HepG2 (cell line): ENCODE data around the gene HOXA4. TPM values are rescaled to one million over a fixed set of nuclear protein-coding genes. Genes with fewer than 3 reads are reported as not detected.

Experiments used
- ATAC-seq: fragments of 200-7000 bp; cut with Tn5 transposase; 3 replicates; pipeline ENCODE4 v1.9.1; 2020; ENCODE audit warnings: mild to moderate bottlenecking, moderate library complexity
- BruUV-seq: library from RNA; stranded (reverse); fragments of 400-500 nt; replicated peaks from 2 replicates; lab custom pipeline; 2021; lab: Mats Ljungman, UMichigan
- CTCF ChIA-PET: fragments of 300-600 bp; formaldehyde crosslinking; extraction: SDS; loops from one replicate; lab custom pipeline; 2021; ENCODE audit warnings: low total read pairs, inconsistent platforms, low intra/inter-chr PET ratio; lab: Yijun Ruan, JAX
- POLR2A ChIA-PET: fragments of 350-600 bp; sonication (Branson Sonifier 250); formaldehyde crosslinking; loops from one replicate; lab custom pipeline; 2020; ENCODE audit warnings: antibody characterized with exemption, inconsistent platforms; lab: Yijun Ruan, JAX
- DNase-seq: peaks from one replicate; pipeline ENCODE4 v3.0.0-alpha.2; 2015; ENCODE audit warnings: low spot score
- FAIRE-seq: peaks from 3 replicates; lab custom pipeline; 2011; peaks lifted over from hg19 to GRCh38; lab: Jason Lieb, UNC
- H2AFZ ChIP-seq: one replicate; pipeline ENCODE4 v1.6.1; 2011; ENCODE audit warnings: low read length, inconsistent platforms
- H3K27ac ChIP-seq: fragments of 300-600 bp; 3 replicates; pipeline ENCODE4 v1.8.0; 2011; ENCODE audit warnings: mixed run types, mild to moderate bottlenecking, mixed read lengths, low read length, inconsistent platforms; ENCODE audit not compliant: insufficient read depth; ENCODE audit errors: extremely low read length
- H3K27me3 ChIP-seq, 2 experiments: fragments of 200-600 bp in 1 of 2; 2 replicates in 1 of 2; 3 replicates in 1 of 2; pipeline versions ENCODE4 v1.6.0 to v1.8.0; 2011; ENCODE audit warnings: low read length in 2 of 2, mild to moderate bottlenecking in 2 of 2, moderate library complexity in 2 of 2, inconsistent platforms in 1 of 2; ENCODE audit not compliant: insufficient read depth in 2 of 2, control insufficient read depth in 1 of 2
- H3K36me3 ChIP-seq, 2 experiments: fragments of 200-600 bp in 1 of 2; replicated peaks in 1 of 2; 2 replicates in 1 of 2; 3 replicates in 1 of 2; pipeline versions ENCODE4 v1.5.1 to v1.8.0; 2011; ENCODE audit warnings: low read length in 2 of 2, inconsistent platforms in 1 of 2; ENCODE audit not compliant: insufficient read depth in 2 of 2, control insufficient read depth in 1 of 2
- H3K4me1 ChIP-seq: 2 replicates; pipeline ENCODE4 v1.5.1; 2012; ENCODE audit warnings: low read length, inconsistent platforms; ENCODE audit not compliant: insufficient read depth
- H3K4me2 ChIP-seq: 2 replicates; pipeline ENCODE4 v1.6.0; 2011; ENCODE audit warnings: low read depth, low read length, inconsistent platforms
- H3K4me3 ChIP-seq, 3 experiments: fragments of 200-600 bp in 1 of 3; sonication (generic), shearing (Covaris generic) in 1 of 3; replicated peaks in 1 of 3; 2 replicates each; pipeline ENCODE4 v1.5.1; 2011 to 2016; ENCODE audit warnings: low read length in 3 of 3, inconsistent platforms in 2 of 3, low read depth in 2 of 3, mild to moderate bottlenecking in 2 of 3, control low read depth in 1 of 3, mixed read lengths in 1 of 3; ENCODE audit not compliant: insufficient read depth in 1 of 3
- H3K79me2 ChIP-seq: one replicate; pipeline ENCODE4 v1.6.1; 2011; ENCODE audit warnings: low read length, inconsistent platforms; ENCODE audit not compliant: insufficient read depth
- H3K9ac ChIP-seq: 2 replicates; pipeline ENCODE4 v1.6.0; 2011; ENCODE audit warnings: mild to moderate bottlenecking, low read depth, low read length, inconsistent platforms; ENCODE audit not compliant: insufficient read depth
- H3K9me3 ChIP-seq: 2 replicates; pipeline ENCODE4 v1.5.1; 2012; ENCODE audit warnings: mild to moderate bottlenecking, low read length
- H4K20me1 ChIP-seq: 2 replicates; pipeline ENCODE4 v1.6.0; 2011; ENCODE audit warnings: inconsistent platforms, mild to moderate bottlenecking, low read length, moderate library complexity; ENCODE audit not compliant: insufficient read depth
- CHCHD3 ChIP-seq: sonication (generic); formaldehyde crosslinking; IDR thresholded peaks from 2 replicates; pipeline ENCODE4 v1.8.0; 2022; ENCODE audit warnings: mild to moderate bottlenecking, missing genetic modification reagents, moderate library complexity
- EP300 ChIP-seq, 3 experiments: sonication (generic) in 1 of 3; formaldehyde crosslinking in 1 of 3; IDR thresholded peaks; 2 replicates each; pipeline versions ENCODE4 v1.5.1 to v1.6.1; 2011 to 2020; ENCODE audit warnings: low read depth in 2 of 3, low read length in 2 of 3, borderline replicate concordance in 1 of 3, improper control_type of control experiment in 1 of 3, mild to moderate bottlenecking in 1 of 3, missing genetic modification reagents in 1 of 3, moderate library complexity in 1 of 3
- GMEB2 ChIP-seq: IDR thresholded peaks from 2 replicates; pipeline ENCODE4 v1.6.1; 2016; ENCODE audit warnings: missing biosample characterization, missing genetic modification reagents, low read depth
- KDM4B ChIP-seq: sonication (generic); formaldehyde crosslinking; IDR thresholded peaks from 2 replicates; pipeline ENCODE4 v1.4.0; 2020; ENCODE audit warnings: missing genetic modification reagents
- KLF11 ChIP-seq: IDR thresholded peaks from 2 replicates; pipeline ENCODE4 v1.6.1; 2016; ENCODE audit warnings: missing compliant biosample characterization
- LCORL ChIP-seq, 2 experiments: fragments of 450-650 bp in 1 of 2; sonication (generic) in 1 of 2; formaldehyde crosslinking in 1 of 2; IDR thresholded peaks; 2 replicates each; pipeline versions ENCODE4 v1.5.0 to v1.6.1; 2017 to 2020; ENCODE audit warnings: antibody characterized with exemption in 1 of 2, missing genetic modification reagents in 1 of 2
- PRMT3 ChIP-seq: sonication (generic); formaldehyde crosslinking; IDR thresholded peaks from 2 replicates; pipeline ENCODE4 v1.8.1; 2022; ENCODE audit warnings: low read depth, mild to moderate bottlenecking, moderate library complexity, missing genetic modification reagents, borderline replicate concordance
- RAD51 ChIP-seq: fragments of 450-650 bp; IDR thresholded peaks from 2 replicates; pipeline ENCODE4 v1.6.1; 2016; ENCODE audit warnings: borderline replicate concordance
- SUZ12 ChIP-seq: fragments of 150-350 bp; IDR thresholded peaks from 2 replicates; pipeline ENCODE4 v1.6.1; 2014; ENCODE audit warnings: low read depth, low read length
- ZBTB38 ChIP-seq: sonication (generic); formaldehyde crosslinking; IDR thresholded peaks from 2 replicates; pipeline ENCODE4 v1.5.1; 2020; ENCODE audit warnings: mild to moderate bottlenecking, missing genetic modification reagents
- ZKSCAN8 ChIP-seq: IDR thresholded peaks from 2 replicates; pipeline ENCODE4 v1.6.1; 2016; ENCODE audit warnings: borderline replicate concordance, missing genetic modification reagents, missing compliant biosample characterization
- ZNF839 ChIP-seq: sonication (generic); formaldehyde crosslinking; IDR thresholded peaks from 2 replicates; pipeline ENCODE4 v1.4.0; 2020; ENCODE audit warnings: missing genetic modification reagents, mild to moderate bottlenecking, borderline replicate concordance
- WGBS: methylation state at CpG from one replicate; pipeline ENCODE4 v1.1.6; 2017; ENCODE audit warnings: low lambda C conversion rate; 5-methylcytosine and 5-hydroxymethylcytosine counted together
- in situ Hi-C: cut with HindIII; loops from 2 replicates; pipeline ENCODE4 v1.10.0; 2017; ENCODE audit warnings: low pct_unique_long_range_greater_than_20kb; ENCODE audit not compliant: extremely low pct_ligation_motif_present
- intact Hi-C: fragments of 100-400 bp; cut with micrococcal nuclease; formaldehyde crosslinking; loops from one replicate; pipeline ENCODE4 v1.10.0; 2022; ENCODE audit not compliant: unreplicated experiment
- polyA plus RNA-seq, 8 experiments: library from polyadenylated mRNA; depleted of rRNA in 3 of 8; stranded (reverse) in 7 of 8; unstranded in 1 of 8; fragments of >200 nt; fragmentation: Illumina TruSeq in 4 of 8; extraction: Trizol in 4 of 8; gene quantifications; 2 replicates each; pipeline versions ENCODE4 v1.2.1 to v1.2.3, GENCODE V29; 2011 to 2016; ENCODE audit warnings: low read depth in 4 of 8, missing spikeins in 1 of 8, mixed read lengths in 1 of 8; ENCODE audit not compliant: insufficient read depth in 1 of 8
- total RNA-seq, 5 experiments: library from RNA; depleted of rRNA; stranded (reverse); fragments of >200 nt; fragmentation: Illumina TruSeq; extraction: Trizol; gene quantifications; 2 replicates each; pipeline ENCODE4 v1.2.3, GENCODE V29; 2016; ENCODE audit warnings: low read depth in 1 of 5
- TF ChIP-seq, protein P1 (sequence below): sonication (generic); formaldehyde crosslinking; IDR thresholded peaks from 2 replicates; pipeline ENCODE4 v1.4.0; 2020; ENCODE audit warnings: missing genetic modification reagents
- TF ChIP-seq, protein P2 (sequence below): sonication (generic); formaldehyde crosslinking; conservative IDR thresholded peaks from 2 replicates; pipeline ENCODE4 v1.4.0; 2020; ENCODE audit warnings: missing genetic modification reagents
- TF ChIP-seq, protein P3 (sequence below): sonication (generic); formaldehyde crosslinking; IDR thresholded peaks from 2 replicates; pipeline ENCODE4 v1.4.0; 2020; ENCODE audit warnings: missing genetic modification reagents

Gene HOXA4
- total and polyA plus RNA-seq, 2 of the 13 experiments (the other 11 are each of a cell fraction or from before 2014, with no cell fraction given), result 2.4 to 5.4 TPM

- CTCF ChIA-PET, result no interaction called here
- 90% methylated on average over 2 of the region's 2 CpGs for WGBS
- no peaks in the 10 kb centered on the region for H3K27me3 ChIP-seq
- TF ChIP-seq KDM4B, result no peak
- TF ChIP-seq SUZ12, result no peak
- TF ChIP-seq, protein P1, sequence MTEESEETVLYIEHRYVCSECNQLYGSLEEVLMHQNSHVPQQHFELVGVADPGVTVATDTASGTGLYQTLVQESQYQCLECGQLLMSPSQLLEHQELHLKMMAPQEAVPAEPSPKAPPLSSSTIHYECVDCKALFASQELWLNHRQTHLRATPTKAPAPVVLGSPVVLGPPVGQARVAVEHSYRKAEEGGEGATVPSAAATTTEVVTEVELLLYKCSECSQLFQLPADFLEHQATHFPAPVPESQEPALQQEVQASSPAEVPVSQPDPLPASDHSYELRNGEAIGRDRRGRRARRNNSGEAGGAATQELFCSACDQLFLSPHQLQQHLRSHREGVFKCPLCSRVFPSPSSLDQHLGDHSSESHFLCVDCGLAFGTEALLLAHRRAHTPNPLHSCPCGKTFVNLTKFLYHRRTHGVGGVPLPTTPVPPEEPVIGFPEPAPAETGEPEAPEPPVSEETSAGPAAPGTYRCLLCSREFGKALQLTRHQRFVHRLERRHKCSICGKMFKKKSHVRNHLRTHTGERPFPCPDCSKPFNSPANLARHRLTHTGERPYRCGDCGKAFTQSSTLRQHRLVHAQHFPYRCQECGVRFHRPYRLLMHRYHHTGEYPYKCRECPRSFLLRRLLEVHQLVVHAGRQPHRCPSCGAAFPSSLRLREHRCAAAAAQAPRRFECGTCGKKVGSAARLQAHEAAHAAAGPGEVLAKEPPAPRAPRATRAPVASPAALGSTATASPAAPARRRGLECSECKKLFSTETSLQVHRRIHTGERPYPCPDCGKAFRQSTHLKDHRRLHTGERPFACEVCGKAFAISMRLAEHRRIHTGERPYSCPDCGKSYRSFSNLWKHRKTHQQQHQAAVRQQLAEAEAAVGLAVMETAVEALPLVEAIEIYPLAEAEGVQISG (CRISPR knock-in tag), result no peak
- TF ChIP-seq, protein P2, sequence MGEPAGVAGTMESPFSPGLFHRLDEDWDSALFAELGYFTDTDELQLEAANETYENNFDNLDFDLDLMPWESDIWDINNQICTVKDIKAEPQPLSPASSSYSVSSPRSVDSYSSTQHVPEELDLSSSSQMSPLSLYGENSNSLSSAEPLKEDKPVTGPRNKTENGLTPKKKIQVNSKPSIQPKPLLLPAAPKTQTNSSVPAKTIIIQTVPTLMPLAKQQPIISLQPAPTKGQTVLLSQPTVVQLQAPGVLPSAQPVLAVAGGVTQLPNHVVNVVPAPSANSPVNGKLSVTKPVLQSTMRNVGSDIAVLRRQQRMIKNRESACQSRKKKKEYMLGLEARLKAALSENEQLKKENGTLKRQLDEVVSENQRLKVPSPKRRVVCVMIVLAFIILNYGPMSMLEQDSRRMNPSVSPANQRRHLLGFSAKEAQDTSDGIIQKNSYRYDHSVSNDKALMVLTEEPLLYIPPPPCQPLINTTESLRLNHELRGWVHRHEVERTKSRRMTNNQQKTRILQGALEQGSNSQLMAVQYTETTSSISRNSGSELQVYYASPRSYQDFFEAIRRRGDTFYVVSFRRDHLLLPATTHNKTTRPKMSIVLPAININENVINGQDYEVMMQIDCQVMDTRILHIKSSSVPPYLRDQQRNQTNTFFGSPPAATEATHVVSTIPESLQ (CRISPR knock-in tag), result no peak
- TF ChIP-seq LCORL (IDR thresholded peaks at IDR 0.05), result no peak
- TF ChIP-seq LCORL (CRISPR knock-in tag; IDR thresholded peaks at IDR 0.05), result no peak
- no peak for TF ChIP-seq CHCHD3
- TF ChIP-seq ZNF839 (CRISPR knock-in tag), result no peak
- no peak for TF ChIP-seq EP300 (IDR thresholded peaks at IDR 0.05; ENCODE audit: low read depth in 2 of 2, low read length in 2 of 2)
- no peak for TF ChIP-seq EP300 (CRISPR knock-in tag; IDR thresholded peaks at IDR 0.05; ENCODE audit: borderline replicate concordance)
- TF ChIP-seq GMEB2 (CRISPR knock-in tag), result no peak
- TF ChIP-seq RAD51, result no peak
- TF ChIP-seq, protein P3, sequence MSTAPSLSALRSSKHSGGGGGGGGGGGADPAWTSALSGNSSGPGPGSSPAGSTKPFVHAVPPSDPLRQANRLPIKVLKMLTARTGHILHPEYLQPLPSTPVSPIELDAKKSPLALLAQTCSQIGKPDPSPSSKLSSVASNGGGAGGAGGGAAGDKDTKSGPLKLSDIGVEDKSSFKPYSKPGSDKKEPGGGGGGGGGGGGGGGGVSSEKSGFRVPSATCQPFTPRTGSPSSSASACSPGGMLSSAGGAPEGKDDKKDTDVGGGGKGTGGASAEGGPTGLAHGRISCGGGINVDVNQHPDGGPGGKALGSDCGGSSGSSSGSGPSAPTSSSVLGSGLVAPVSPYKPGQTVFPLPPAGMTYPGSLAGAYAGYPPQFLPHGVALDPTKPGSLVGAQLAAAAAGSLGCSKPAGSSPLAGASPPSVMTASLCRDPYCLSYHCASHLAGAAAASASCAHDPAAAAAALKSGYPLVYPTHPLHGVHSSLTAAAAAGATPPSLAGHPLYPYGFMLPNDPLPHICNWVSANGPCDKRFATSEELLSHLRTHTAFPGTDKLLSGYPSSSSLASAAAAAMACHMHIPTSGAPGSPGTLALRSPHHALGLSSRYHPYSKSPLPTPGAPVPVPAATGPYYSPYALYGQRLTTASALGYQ (CRISPR knock-in tag), result no peak
- TF ChIP-seq ZKSCAN8 (CRISPR knock-in tag), result no peak
- TF ChIP-seq KLF11 (CRISPR knock-in tag), result no peak
- no peak for TF ChIP-seq ZBTB38 (CRISPR knock-in tag)
- no peak for TF ChIP-seq PRMT3 (CRISPR knock-in tag)
- H3K9ac ChIP-seq, result no peak overlapping the region
- no peak overlapping the region for H2AFZ ChIP-seq
- H3K4me3 ChIP-seq, result no peak overlapping the region
- FAIRE-seq (no peak), DNase-seq (no peak), ATAC-seq (no peak)
- in situ Hi-C loops (no loop called here), intact Hi-C loops (no loop called here)
- no peak overlapping the region for H3K27ac ChIP-seq
- BruUV-seq, result no TSS peak
- no peaks in the 10 kb centered on the region for H4K20me1 ChIP-seq
- peaks cover 52% of the 10 kb centered on the region for H3K4me1 ChIP-seq
- H3K4me2 ChIP-seq, result no peak overlapping the region
- no peaks in the 10 kb centered on the region for H3K79me2 ChIP-seq
- POLR2A ChIA-PET, result interaction anchor here (0.7 kb wide), 1 partner anchor 723 kb away, joined by 3 read pairs; no protein-coding TSS in a partner anchor
- no peaks in the 10 kb centered on the region for H3K36me3 ChIP-seq
- no peaks in the 10 kb centered on the region for H3K9me3 ChIP-seq
These were observed 7.2 kb upstream of the HOXA4 start for GRCh38 chr7:27137640-27138315.
